NCI-H187 treated with DMSO at 0.1 percent for 48 hours (cell line): ENCODE results near the gene OR5AL1.
"Not testable (repeated sequence)": the region's sequence is repeated elsewhere in the genome, so short reads cannot be mapped to it uniquely, and the experiment has no call there.

ENCODE experiments used
- DNase-seq: peaks from one replicate; lab custom pipeline; 2025; lab: John Stamatoyannopoulos, UW

OR5AL1 gene

DNA sequence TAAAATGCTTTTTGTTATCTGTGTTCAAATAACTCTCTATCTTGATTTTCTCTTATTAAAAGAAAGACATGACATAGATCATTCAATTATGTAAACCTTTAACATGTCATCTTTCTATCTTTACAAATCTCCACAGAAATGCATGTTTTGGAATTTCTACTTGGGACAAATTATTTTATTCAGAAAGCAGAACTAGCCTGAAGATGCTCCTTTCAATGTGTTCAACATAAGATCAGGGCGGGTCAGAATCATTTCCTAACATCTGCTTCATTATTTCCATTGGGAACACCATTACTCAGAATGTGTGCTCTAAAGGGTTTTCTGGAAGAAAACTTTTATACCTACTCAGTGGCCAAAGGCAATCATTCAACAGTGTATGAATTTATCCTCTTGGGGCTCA is at the start of gene OR5AL1:
Gene OR5AL1 (plus strand): TSS at position 301 of the 400 bp plus-strand sequence.
- no peak for DNase-seq

DNA sequence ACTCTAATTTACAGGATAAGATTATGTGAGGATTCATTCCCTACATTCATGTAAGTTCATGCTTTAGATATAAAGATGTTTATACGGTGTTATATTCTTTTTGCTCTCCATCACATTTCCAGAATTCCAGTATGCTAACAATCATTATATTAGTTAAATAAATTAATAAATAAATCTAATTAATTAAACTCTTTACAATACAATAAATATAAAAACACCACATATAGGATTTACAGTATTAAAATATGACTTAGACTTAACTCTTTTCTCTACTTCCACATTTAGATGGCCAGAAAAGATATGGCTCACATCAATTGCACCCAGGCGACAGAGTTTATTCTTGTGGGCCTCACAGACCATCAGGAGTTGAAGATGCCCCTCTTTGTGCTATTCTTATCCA is 37.2 kb upstream of the OR5AL1 start, which contains the start of gene OR8U1:
Gene OR8U1 (plus strand): TSS at position 301 of the 400 bp plus-strand sequence. CDS start 0 bp downstream, at position 301.
- DNase-seq = no peak

DNA sequence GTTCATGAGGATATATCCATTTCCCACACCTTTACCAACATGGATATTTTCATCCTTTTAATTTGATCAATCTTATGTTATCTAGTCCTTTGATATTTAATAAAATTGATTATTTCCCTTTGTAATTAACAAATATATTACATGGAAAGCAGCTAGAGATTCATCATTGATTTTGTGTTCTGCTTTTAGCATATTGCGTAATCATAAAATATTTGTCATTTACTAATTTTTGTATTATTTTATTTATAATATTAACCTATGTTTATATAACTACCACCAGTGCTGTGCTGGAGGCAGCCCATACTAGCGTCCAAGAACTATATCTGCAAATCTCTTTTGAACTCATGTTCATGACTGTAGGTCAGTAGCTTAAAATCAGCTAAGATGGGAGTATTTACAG is 32.4 kb upstream of the OR5AL1 start:
- DNase-seq = no peak

DNA sequence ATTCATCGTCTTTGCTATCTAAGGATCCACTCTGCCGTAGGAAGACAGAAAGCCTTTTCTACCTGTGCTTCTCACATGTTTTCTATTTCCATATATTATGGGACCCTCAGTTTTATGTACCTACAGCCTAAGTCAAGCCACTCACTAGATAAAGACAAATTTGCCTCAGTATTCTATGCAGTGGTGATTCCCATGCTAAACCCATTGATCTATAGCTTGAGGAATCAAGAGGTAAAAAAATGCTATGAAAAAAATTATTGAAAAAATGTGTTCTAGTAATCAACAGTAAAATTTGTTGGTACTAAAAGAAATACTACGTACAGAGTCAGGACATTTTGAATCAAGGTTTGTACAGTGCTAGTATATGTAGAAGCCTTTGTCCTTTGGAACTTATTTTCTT is 18.1 kb upstream of the OR5AL1 start:
- DNase-seq = no peak

DNA sequence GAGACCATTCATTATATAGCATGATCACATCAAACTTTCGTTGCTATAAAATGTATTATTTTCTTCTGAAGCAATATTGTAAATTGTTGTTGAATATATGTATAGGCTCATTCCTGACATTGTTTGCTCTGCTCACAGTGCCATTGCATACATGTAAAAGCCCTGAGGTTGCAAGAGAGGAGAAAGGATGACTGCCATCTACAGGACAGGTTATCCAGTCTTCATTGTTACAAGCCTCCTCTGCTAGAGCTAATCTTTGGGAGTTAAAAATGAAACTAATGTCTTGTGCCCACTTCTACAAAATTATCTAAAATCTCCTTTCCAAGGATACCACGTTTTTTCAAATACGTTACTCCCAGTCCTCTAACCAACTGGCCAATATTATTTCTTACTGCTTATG is 16.4 kb upstream of the OR5AL1 start:
- DNase-seq = no peak

DNA sequence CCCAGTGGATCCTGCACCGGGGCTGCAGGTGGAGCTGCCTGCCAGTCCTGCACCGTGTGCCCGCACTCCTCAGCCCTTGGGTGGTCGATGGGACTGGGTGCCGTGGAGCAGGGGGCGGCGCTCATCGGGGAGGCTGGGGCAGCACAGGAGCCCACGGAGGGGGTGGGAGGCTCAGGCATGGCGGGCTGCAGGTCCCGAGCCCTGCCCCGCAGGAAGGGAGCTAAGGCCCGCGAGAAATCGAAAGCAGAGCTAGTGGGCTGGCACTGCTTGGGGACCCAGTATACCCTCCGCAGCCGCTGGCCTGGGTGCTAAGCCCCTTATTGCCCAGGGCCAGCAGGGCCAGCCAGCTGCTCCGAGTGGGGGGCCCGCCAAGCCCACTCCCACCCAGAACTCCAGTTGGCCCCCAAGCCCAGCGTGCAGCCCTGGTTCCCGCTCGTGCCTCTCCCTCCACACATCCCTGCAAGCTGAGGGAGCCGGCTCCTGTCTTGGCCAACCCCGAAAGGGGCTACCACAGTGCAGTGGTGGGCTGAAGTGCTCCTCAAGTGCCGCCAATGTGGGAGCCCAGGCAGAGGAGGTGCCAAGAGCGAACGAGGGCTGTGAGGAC is 10.5 kb upstream of the OR5AL1 start:
- DNase-seq = not testable (repeated sequence)

DNA sequence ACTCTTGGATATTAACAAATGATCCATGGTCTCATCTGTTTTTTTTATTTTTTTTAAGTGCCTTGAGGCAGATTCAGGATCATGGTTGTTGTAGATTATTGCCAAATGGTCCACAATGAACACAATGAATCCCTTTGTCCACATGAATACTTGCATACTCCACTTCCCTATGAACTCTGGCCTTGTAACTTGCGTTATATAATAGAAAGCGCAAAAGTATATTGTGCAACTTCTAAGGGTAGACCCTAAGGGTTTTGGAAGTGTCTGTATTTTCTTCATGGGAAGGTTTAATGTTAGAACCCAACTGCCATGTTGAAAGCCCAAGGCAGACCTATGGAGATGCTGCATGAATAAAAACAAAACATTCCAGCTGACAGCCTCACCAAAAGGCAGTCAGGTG is 8.1 kb upstream of the OR5AL1 start:
- no peak for DNase-seq

DNA sequence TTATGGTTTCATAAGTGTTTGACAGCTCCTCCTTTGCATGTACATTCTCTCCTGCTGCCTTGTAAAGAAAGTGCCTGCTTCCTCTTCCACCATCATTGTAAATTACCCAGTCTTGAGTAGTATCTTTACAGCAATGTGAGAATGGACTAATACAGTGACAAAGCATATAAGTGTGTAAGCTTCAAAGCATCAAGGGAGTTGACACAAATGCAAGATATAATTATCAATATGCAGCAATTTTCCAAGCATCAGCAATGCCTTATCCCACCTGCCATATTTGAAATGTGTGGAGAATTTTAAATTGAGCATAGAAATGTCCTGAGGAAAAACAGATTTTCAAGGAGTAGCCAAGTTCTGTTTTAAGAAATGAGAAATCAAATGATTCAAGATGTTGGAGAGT is 1.7 kb upstream of the OR5AL1 start:
- no peak for DNase-seq

DNA sequence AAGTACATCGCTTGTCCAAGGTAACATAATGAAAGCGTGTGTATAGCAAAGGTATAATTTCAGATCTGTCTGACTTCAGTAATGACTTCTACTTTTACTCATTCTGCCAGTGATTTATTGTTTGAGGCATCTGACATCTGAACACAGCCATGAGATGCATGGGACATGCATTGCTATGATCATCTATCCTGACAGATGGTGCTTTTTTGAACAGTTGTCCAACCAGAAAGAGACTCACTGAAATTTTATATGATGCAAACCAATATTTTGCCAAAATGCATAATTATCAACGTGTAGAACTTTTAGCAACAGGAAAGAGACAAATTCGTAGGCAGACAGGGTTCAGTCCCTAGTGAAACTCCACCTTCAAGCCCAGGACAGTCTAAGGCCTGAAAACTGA is 41.0 kb downstream of the OR5AL1 start:
- no peak for DNase-seq

DNA sequence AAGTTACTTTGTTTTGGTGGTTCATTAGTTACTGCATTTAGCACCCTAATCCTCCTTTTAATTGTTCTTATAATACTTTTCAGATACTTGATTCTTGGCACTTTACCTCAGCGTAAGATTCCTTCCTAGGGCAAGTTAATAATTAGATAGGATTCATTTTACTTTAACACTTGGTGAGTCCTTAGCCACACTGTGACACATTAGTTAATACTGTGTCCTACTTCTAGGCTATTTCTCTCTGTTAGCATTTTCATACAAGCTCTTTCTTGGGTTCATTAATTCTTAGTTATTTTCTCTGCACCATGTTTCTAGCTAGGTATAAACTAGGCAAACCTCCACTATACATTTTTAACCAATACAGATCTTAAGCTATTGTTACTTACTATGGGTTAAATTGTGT is 44.6 kb downstream of the OR5AL1 start:
- DNase-seq = no peak
